HG02798 (cell line): ENCODE measurements around the gene TSHR.

Experiments
- ATAC-seq: cut with Tn5 transposase; IDR thresholded peaks from one replicate; pipeline ENCODE4 v1.9.1; 2021; ENCODE audit warnings: mild to moderate bottlenecking; ENCODE audit not compliant: unreplicated experiment, poor library complexity

The TSHR gene

DNA sequence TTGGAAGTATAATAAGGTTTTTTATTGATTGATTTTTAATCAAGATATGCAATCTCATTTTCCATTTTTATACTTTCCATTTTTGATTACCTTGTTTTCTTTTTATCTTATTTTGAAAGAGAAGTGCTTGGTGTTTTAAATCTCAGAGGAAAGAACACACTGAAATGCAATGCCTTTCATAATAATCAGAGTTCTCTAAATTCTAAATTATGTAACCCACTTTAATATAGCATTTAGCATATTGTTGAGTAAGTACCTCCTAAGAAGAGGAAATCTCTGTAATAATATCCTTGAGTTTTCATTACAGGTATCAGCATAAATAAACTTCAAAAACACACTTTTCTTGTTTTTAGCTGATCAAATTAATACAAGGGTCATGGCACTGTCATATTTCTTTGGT lies 168.4 kb downstream of the TSHR start:
- no peak for ATAC-seq

DNA sequence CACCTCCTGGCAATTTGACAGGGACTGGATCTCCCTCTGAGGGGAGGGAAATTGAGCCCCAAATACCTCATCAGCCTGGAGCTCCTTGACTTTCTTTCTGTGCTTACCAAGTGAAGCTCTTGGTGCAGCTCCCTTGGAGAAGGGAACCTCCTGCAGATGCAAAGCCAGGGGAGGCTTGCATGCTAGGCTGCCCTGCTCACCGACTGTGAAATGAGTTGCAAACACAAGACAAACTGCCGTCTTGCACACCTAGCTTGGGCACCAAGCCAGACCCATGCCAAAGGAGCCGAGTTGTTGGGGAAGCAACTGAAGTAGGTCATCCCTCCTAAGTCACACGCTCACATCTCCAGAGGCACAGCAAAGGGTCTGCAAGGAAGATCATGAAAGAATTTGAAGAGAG lies 170.1 kb downstream of the TSHR start:
- ATAC-seq: no peak

- ATAC-seq: no peak
These were observed 172.4 kb downstream of the TSHR start for GRCh38 chr14:81127785-81128184.

- ATAC-seq: no peak
These were observed 173.8 kb downstream of the TSHR start for GRCh38 chr14:81129242-81129641.

DNA sequence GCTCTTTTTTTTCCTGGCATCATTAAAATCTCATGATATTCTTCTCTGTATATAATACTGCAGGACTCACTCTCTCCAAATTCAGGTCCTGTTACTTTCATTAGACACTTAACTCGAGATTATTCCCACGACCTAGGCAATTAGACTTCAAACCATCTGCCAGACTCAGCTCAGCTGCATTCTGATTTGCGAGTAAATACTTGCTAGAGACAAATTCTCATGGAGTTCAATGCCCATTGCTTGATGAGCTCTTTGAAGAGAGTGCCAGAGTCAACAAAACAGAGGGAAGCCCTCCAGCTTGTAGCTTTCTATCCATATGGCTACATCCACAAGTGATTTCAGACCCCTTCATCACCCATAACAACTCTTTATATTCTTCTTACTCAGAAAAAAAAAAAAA lies 177.0 kb downstream of the TSHR start:
- no peak for ATAC-seq

DNA sequence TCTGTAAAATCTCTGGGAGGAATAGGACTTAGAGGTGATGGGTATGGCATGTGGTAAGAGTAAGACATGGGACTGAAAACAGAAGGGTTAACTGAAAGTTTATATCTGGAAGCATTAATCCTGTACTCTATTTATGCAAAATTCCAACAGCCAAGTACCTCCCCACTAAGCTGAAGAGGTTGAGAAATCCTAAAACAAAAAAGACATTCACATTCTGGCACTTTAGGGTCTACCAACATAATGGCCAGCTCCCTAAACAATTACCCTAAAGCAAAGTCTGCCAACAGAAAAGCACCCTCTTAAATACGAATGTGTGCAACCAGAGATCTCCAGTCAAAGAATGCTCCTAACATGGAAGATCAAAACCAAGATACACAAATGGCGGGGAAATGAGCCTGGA lies 178.0 kb downstream of the TSHR start:
- no peak for ATAC-seq

DNA sequence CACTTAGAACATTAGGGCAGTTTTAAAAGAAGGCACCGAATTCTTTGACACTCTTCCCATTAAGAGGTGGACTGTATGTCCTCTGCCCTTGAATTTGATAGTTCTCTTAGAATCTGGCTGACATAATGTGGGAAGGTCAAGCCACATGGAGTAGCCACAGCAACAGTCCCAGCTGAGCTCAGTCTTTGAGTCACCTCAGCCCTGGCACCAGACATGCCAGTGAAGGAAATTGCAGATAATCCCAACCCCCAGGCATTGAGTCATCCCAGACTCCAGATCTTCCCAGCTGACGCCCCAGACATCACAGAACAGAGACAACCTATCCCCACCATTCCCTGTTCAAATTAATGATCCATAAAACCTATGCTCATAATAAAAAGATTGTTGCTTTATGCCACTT lies 181.9 kb downstream of the TSHR start:
- ATAC-seq: no peak

DNA sequence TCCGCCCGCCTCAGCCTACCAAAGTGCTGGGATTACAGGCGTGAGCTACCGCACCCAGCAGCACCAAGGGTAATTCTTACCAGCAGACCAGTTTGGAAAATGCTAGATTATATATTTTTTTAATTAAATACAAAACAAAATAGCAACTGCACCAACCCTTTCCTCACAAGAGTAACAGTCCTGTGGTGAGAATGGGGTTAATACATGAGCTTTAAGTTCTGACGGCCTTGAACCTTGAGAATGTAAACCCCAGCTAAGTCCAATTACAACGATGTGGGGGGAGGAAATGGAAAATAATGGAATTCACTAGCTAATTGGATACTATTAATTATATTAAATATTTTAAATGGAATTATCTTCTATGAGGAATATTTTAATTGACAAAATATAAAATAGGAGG lies 183.0 kb downstream of the TSHR start:
- no peak for ATAC-seq

DNA sequence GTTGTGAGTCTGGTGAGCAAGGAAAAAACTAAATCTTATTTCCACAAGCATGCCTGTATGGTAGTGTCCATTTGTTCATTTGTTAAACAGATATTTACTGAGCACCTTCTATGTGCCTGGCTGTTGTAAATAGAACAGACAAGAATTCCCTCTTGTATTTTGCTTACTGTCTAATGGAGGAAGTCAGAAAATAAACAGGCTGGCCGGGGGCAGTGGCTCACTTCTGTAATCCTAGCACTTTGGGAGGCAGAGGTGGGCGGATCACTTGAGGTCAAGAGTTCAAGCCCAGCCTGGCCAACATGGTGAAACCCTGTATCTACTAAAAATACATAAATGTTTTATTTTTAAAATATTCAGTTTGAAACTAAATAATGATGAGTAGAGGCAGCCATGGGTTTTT lies 186.0 kb downstream of the TSHR start:
- no peak for ATAC-seq

- ATAC-seq: no peak
These were observed 188.4 kb downstream of the TSHR start for GRCh38 chr14:81143793-81144192.

GRCh38 chr14:81144824-81145603 lies 189.6 kb downstream of the TSHR start:
- no peak for ATAC-seq

GRCh38 chr14:81147140-81147897 lies 191.9 kb downstream of the TSHR start:
- ATAC-seq: no peak

DNA sequence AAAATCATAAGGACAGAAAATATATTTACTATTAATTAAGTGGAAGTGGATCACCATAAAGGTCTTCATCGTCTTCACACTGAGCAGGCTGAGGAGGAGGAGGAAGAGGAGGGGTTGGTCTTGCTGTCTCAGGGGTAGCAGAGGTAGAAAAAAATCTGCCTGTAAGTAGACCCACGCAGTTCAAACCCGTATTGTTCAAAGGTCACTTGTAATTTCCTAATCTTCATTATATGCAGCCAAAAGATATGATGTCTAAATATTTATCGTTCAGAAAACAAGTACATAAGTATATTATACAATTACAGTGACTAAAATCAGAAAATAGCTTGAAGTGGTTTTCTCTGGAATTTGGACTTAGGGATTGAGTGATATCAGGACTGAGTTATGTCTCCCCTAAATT lies 193.2 kb downstream of the TSHR start:
- no peak for ATAC-seq

GRCh38 chr14:81153187-81153586 lies 197.8 kb downstream of the TSHR start:
- no peak for ATAC-seq

DNA sequence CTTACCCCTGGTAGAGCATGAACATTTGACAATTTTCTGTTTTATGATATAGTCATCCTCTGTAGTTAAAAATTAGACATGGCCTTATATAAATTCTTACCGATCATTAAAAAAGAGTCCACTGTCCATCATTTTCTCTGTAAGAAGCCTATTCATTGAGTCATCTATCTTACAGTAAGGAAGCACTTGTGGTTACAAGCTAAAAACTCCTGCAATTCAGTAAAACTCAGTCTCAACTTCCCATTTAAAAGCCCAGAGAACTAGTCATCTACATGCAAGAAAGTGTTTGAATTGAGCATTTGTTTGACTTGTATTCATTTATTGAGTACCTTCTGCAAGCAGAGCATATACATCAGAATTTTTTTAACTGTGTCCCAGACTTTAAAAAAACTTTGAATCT lies 202.0 kb downstream of the TSHR start:
- no peak for ATAC-seq

DNA sequence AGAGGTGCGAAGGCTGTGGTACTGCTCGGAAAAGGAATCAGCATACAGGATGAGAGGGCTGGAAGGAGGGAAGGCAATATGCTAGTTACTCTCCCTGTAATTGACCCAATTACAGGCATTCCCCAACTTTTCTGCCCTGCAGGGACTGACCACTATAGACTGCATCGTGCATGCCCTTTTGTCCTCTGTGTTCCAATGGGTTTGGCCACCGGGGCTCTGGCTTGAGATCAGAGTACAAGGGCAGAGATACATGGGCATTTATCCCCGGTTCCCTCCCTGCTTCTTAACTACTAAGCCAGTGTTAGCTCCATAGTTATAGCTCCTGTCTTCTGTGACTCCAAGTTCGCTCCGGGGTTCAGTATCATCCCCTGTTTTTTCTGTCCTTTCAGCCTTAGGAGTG lies 205.7 kb downstream of the TSHR start:
- no peak for ATAC-seq

- ATAC-seq: no peak
These were observed 206.3 kb downstream of the TSHR start for GRCh38 chr14:81161749-81162148.

DNA sequence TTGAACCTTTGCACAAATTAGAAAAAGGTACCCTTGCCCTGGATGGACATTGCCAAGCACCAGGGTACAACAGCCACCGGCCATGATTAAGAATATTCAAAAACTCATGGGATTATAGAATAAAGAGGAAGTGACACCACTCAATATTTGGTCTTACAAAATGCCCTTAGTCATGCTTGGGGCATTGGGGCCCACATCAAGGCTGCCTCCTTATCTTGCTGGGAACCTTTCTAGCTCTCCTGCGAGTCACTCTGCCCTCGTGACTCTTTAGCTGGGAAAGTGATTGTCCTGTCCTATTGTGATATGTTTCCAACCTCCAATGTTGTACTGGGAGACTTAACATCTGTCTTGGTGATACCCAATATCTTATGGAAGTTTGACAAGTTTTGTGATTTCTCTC lies 207.5 kb downstream of the TSHR start:
- ATAC-seq: no peak

DNA sequence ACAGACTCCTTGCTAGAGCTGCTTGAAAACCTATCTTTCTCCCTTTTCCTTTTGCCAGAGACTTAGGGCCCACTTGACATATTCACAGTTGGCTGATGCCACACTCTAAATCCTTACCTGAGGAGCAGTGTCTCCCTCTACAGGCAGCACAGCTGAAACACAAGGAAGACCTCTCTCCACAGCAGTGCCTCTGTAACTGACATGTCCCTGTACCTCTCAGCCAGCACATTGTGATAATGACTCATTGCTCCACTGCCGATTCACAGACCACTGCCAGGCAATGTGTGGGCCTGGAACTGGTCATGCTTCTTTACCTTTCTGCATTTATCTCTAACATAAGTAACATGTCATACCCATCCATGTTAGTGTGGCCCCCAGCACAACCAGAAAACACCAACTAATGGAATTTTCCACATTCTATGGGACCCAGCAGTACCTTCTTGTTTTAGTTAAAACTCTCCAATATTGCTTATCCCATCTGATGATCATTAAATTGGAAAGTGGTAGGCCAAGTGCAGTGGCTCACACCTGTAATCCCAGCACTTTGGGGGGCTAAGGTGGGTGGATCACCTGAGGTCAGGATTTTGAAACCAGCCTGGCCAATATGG lies 208.8 kb downstream of the TSHR start:
- ATAC-seq: peak; percentile 93

DNA sequence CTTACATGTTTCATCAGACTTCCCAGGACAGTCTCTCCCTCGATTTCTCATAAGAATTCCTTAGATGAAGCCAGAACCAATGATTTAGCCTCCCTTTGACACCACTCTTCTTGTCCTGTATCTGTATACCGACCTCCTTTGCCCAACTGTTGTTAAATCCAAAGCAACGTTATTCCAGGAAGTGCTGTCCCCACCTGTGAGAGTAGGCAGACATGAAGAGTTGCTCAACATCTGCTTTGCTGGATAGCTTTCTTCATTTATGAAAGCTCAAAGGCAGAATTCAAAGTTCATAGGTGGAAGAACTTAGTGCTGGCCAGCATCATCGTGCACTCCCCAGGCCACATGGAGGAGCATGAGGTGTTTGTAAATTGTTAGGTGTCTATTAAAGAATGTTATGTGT lies 209.8 kb downstream of the TSHR start:
- no peak for ATAC-seq

- ATAC-seq: no peak
These were observed 210.7 kb downstream of the TSHR start for GRCh38 chr14:81166121-81166520.

- ATAC-seq: no peak
These were observed 213.8 kb downstream of the TSHR start for GRCh38 chr14:81169267-81169666.
